HG03378 (cell line): ENCODE data around the gene ENSA.
"Not testable (repeated sequence)": the region's sequence is repeated elsewhere in the genome, so short reads cannot be mapped to it uniquely, and the experiment has no call there.

Experiments
- ATAC-seq: cut with Tn5 transposase; IDR thresholded peaks from one replicate; pipeline ENCODE4 v1.9.1; 2021; ENCODE audit warnings: mild to moderate bottlenecking, moderate library complexity; ENCODE audit not compliant: unreplicated experiment

Gene ENSA

DNA sequence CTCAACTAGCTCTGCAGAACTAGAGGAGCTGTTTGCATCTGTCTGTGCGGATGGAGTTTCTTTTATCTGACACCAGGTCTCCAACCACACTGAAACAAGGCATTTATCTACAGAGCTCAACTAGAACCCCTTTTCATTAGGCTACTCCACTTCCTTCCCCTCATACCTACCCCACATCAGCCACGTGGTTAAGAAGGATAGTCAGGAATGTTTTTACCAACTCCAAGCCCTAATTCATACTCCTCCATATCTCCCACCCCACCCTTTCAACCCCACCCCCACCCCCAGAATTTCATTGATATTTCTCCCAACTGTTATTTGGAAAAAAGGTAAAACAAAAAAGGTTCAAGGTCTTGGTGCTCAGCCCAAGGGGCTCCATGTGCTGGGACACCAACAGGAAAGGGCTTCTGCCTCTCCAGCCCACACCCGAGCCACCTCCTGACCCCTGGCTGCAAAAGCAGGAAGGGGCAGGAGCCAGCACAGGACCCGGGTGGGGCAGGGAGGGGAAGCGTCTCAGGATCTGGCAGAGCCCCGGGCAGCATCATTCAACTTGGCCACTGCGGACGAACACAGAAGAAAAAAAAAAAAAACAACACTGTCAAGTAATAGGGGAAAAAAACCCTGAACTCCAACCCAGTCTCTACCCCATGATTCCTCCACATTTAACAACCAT is 7.0 kb downstream of the ENSA start:
- no peak for ATAC-seq

DNA sequence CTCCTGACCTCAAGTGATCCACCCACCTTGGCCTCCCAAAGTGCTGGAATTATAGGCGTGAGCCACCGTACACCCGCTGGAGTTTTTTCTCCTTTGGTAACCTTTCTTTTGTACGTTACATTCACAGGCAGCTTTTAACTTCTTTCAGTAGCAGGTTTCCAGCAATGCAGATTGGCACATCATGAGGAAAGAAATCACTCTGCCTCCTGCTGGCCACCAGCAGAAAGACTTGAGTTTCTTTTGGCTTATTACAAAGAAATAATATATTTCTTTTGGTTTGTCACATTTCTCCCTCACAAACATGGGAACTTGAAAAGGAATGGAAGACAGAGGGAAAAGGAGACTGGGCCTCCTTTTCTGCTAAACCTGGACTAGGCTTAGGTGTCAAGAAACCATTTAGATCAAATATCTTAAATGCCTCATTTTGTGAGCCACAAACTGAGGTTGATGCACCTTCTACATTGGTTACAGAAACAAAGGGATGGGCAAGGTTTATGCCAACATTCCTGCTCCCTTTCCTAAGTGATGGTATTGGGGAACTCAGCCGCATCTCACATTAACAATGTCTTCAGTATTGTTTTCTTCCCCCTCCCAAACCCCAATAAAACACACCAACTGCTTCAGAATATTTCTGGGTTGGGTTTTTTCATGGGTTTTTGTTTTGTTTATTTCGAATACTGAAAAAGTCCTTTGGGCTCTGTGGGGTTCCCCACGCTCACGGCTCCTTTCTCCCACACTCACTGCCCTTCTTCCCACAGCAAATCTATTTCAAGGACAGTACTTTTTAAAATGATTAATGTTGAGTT is 7.7 kb downstream of the ENSA start:
- no peak for ATAC-seq

- no peak for ATAC-seq
Measured at GRCh38 chr1:150620919-150621318, 8.5 kb downstream of the ENSA start.

GRCh38 chr1:150619576-150620509 is 9.6 kb downstream of the ENSA start:
- no peak for ATAC-seq

DNA sequence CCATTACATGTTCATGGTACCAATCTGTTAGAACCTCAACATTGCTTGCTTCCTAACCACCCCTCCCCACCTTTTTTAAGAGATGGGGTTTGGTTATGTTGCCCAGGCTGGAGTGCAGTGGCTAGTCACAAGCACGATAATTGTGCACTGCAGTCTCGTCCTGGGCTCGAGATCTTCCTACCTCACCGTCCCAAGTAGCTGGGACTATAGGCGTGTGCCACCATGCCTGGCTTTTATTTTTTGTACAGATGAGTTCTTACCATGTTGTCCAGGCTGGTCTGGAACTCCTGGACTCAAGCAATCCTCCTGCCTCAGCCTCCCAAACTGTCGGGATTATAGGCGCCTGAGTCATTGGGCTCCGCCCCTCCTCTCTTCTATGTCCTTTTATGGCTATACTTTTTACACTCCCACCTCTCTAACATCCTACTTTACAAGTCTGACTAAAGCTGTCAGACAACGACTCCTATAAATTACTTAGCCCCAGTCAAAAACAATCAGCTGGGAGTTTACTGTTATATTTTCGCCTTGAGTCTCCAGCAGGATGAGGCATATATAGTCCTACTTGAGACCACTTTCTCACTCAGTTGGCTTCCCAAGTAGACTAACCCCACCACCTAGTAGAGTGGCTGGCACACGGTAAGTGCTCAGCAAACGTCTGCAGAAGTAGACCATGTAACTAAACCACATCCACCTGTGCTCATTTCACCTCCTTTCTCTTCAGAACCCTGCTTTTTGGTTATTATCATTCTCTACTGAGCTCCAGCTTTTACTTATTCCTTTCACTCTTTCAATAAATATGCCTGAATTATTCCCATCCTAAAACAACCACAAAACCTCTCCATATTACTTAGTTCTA is 13.8 kb downstream of the ENSA start:
- ATAC-seq: no peak

DNA sequence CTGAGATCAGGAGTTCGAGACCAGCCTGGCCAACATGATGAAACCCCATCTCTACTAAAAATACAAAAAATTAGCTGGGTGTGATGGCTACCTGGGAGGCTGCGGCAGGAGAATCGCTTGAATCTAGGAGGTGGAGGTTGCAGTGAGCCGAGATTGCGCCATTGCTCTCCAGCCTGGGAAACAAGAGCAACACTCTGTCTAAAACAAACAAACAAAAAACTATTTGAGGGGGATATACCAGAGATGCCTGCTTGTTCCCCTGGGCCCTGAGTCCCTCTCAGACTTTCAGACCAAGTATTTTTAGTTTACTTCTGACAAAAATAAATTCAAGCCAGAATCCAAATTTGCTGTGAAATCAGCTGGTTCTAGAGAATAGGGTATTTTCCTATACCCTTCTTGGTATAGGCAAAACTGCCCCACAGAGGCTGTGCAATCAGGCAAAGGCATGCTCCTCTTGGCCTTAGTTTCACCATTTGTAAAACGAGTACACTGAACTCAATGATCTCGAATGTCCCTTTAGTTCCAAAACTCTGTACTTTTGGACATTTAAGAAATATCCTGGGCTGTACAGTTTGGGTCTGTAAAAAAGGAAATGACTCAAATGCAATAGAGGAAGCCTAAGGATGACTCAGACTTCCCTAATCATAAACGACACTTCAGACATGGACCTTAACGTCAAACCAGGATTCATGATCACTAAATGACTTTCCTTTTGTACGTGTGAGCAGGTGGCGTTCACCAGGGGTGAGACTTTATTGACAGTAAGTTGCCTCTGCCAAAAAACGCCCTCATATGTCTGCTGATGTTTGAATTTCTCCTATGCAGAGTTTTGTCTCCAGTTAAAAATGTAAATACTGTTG is 16.1 kb downstream of the ENSA start:
- peak; percentile 57 for ATAC-seq

DNA sequence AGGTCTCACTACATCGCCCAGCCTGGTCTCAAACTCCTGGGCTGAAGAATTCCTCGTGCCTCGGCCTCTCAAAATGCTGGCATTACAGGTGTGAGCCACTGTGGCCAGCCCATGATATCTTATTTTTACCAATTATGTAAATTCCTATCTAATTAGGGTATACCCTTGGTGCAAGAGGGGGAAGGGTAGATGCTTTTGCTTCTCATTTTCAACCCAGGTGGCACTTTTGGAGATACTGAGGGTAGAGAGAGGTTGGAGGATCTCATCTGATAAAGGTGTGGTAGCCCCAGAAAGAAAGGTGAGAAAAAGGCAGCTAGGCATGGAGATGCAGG is 17.4 kb downstream of the ENSA start:
- peak; percentile 14 for ATAC-seq

DNA sequence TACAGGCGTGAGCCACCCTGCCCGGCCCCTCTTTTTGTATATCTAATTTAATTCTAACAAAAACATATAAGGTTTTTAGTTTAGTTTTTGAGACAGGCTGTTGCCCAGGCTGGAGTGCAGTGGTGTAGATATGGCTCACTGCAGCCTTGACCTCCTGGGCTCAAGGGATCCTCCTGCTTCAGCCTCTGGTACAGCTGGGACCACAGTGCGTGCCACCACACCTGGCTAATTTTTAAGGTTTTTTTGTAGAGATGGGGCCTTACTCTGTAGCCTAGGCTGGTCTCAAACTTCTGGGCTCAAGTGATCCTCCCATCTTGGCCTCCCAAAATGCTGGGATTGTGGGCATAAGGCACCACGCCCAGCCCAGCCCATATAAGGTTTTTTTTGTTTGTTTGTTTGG is 18.8 kb downstream of the ENSA start:
- no peak for ATAC-seq

DNA sequence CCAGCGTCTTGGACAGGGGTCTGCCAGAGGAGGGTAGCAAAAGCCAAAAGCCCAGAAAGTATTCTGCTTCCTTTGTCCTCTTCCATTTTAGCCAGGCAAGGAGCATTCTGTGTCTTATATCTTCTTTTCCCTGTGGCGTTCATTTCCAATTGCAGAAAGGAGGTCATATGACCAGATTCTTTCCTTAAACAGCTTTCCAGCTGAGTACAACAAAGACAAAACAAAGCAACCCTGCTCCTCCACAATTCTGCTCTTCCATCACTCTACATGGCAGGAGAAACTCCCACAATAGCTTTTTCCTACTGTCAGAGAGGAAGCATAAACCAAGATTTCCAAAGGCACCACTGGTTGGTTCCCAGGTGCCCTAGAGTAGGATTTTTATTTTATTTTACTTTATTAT is 19.7 kb downstream of the ENSA start:
- no peak for ATAC-seq

DNA sequence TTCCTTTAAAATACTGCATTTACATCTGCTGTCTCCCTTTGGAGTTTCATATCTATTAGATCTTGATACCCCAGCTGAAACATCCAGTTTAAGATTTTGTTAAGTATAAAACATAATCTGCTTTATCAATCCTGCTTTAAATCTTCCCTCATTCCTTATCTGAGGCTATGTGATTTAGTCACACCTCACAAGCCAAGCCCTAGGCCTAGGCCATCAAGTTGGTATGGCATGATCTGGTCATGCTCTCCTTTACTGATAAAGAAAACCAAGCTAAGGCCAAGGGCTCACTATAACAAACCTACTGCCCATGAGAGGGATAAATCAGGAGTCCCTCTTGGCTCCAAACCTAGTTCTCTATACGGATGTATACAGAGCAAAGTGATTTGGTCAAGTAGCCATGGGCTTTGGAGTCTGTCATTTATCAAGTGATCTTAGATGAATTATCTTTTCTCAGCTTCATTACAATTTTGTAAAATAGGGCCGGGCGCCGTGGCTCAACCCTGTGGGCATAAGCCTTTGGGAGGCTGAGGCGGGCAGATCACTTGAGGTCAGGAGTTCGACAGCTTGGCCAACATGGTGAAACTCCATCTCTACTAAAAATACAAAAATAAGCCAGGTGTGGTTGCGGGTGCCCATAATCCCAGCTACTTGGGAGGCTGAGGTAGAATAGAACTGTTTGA is 22.8 kb downstream of the ENSA start:
- no peak for ATAC-seq

DNA sequence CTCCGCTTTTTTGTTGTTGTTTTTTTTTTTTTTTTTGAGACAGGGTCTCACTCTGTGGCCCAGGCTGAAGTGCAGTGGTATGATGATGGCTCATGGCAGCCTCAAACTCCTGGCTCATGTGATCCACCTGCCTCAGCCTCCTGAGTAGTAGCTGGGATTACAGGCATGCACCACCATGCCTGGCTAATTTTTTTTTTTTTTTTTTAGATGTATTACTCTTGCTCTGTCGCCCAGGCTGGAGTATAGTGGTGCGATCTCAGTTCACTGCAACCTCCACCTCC is 24.0 kb downstream of the ENSA start:
- ATAC-seq: not testable (repeated sequence)

DNA sequence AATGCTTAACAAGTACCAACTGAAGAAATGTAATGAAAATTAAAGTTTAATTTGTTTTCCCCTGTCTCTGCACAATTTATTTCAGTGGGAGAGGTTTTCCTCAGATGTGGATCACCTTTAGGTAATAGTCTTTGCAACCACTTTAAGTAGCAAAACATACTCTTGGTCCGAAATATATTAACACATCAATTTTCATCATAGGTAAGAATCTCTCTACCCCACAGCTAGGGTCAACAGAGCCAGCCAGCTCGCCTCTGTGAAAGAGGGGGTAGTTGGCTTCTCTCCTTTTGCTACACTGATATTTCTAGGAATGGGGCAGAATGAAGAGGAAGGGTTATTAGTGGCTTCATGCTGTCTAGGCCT is 25.2 kb downstream of the ENSA start:
- no peak for ATAC-seq

DNA sequence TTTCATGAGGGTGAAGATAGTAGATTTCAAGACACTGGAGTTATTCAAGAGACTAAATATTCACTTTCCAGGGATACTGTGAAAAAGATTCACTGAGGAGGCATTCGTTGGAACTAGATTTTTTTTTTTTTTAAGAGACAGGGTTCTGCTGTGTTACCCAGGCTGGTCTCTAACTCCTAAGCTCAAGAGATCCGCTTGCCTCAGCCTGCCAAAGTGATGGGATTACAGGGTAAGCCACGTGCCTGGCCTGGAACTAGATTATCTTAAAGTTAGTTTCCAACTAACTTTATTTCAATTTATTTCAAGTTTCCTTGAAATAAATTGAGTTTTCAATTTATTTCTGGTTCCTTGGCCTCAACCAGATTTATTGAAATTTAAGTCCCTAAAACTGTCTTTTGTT is 25.7 kb downstream of the ENSA start:
- ATAC-seq: no peak

DNA sequence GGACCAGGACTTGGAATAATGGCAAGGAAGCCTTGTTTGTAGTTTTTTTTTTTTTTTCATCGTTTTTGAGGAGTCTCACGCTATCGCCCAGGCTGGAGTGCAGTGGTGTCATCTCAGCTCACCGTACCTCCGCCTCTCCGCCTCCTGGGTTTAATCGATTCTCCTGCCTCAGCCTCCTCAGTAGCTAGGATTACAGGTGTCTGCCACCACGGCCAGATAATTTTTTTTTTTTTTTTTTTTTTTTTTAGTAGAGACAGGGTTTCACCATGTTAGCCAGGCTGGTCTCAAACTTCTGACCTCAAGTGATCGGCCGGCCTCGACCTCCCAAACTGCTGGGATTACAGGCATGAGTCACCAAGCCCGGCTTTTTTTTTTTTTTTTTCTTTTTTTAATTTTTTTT is 27.0 kb downstream of the ENSA start:
- not testable (repeated sequence) for ATAC-seq

- no peak for ATAC-seq
Measured at GRCh38 chr1:150601540-150601939, 27.9 kb downstream of the ENSA start.

DNA sequence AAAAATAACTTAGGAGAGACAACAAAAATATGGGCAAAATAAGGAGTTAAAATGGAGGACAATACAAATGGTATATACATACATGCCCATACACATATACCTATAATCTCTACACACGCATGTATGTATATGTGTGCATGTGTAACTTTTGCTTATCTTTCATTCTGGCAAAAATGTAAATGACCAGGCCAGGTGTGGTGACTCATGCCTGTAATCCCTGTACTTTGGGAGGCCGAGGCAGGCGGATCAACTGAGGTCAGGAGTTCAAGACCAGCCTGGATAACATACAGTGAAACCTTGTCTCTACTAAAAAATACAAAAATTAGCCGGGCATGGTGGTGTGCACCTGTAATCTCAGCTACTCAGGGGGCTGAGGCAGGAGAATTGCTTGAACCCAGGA is 31.1 kb downstream of the ENSA start:
- ATAC-seq: not testable (repeated sequence)

DNA sequence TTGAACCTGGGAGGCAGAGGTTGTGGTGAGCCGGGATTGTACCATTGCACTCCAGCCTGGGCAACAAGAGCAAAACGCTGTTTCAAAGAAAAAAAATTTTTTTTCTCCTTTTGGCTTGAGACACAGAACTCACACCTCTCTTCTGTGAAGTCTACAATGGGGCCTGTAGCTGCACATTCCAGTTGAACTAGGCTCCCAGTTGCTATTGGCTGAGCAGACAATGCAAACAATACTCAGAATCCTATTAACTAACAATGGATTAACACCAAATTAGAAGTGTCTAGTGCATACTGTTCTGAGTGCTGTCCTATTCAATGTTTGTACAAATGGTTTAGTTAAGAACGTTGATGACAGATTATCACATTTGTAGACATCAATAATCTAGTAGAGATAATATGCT is 32.4 kb downstream of the ENSA start:
- no peak for ATAC-seq

DNA sequence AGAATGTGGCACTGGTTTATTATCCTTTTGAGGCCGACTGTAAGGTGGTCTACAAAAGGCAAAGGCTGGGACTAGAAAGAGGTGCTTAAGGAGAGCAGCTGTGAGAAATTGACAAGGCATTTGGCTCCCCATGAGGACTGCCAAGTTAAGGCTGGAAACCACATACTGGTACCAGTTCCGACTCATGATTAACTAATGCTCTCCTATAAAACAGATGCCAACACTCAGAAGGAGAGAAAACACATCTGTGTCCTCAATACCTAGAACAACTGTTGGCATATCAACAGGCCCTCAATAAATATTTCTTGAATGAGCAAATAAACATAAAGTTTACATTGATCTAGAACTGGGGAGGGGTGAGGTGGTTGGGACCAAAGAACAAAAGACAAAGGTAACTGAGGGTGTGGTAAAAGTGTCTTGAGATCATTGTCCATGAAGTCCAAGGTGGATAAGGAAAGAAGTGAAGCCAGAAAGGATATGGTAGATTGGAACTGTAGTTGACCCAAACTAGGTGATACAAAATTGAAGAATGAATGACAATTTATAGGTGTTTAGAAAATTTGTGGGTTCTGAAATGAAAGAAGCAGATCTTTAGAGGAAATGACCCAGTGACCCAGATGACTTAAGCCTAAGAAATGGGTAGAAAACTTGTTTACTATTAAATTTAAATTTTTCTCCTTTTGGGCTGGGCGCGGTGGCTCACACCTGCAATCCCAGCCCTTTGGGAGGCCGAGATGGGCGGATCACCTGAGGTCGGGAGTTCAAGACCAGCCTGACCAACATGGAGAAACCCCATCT is 33.1 kb downstream of the ENSA start:
- no peak for ATAC-seq

GRCh38 chr1:150582371-150582770 is 47.0 kb downstream of the ENSA start:
- no peak for ATAC-seq
